Activated T-cell treated with anti-CD3 and anti-CD28 coated beads, Interleukin-2, amount 50 U/mL, for 1 hour (primary cell): ENCODE data around the gene TUBB4B.

Experiments used
- DNase-seq: peaks from one replicate; pipeline ENCODE4 v3.0.0-alpha.2; 2020

Gene TUBB4B

DNA sequence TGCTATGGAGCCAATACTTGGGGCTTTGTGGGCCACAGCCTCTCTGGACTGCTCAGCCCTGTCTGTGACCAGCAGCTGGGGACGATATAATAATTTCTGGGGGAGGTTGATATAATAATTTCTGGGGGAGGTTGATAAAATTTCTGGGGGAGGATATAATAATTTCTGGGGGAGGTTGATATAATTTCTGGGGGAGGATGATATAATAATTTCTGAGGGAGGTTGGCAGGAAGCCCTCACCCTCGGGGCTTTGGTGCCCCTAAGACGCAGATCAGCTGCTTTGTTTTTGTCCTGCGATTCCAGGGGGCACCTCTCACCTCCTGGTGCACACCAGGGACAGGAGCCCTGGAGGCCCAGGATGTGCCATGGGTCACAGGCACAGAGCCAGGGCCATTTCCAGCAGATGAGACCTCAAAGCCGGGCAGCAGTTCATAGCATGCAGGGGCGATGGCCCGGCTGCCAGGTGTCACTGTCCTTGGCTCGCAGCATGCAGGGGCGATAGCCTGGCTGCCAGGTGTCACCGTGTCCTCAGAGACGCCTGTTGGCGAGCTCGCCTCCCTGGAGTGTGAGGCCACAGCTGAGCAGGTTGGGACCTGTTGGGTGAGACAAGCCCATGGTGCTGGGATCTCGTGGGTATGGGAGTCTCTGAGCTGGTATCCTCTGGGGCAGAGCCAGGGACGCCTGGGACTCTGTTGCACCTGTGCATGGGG is 32.7 kb downstream of the TUBB4B start:
- DNase-seq, result no peak

DNA sequence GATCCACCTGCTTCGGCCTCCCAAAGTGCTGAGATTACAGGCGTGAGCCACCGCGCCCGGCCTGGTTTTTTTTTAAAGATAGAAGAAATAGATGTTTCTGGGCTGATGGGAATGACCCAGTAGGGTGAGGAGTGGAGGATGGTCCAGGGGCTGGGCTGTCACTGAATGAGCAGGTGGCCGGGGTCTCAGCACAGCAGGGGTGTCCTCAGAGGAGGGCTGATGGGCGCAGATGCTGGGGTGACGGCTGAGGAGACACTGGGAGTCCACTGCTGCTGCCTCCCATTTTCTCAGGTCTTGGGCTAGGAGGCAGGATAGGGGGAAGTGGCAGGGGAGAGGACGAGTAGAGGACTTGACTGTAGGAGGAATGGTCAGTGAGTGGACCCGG is 34.1 kb downstream of the TUBB4B start:
- DNase-seq, result no peak

DNA sequence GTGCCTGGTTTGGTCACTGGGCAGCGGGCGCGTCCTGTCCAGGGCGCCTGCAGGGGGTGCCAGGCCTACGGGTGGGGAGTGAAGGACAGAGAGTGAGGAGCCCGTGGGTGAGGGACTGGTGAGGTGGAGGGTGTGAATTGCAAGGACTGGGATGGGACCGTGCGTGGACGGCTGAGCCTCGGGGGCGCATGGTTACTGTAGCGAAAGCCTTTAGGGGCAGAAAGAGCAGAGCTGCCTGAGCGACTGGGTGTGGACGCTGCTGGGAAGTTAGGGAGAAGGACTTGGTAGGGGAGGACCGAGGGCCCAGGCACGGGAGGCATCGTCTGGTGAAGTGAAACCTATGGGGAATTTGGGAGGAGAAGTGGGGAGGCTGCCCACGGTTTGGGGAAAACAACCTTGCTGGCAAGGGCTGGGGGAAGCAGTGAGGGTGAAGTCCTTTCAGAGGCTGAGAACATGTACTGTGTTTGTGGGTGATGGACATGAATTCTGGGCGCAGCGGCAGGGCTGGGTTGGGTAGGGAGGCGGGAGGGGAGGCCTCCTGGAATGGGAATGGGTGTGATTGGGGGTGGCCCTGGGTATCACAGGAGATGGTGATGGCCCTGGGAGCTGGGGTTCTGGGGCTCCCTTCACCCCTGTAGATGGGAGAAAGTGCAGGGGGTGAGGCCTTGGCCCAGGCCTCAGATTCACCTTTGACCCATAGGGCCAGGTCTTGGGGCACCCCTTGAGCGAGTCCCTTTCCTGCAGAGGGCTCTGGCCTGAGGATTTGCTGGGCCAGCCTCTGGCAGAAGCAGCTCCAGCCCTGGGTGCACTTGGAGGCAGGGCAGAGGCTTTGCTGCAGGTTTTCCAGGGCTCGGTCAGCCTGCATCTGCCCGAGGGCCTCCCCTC is 34.7 kb downstream of the TUBB4B start:
- no peak for DNase-seq

DNA sequence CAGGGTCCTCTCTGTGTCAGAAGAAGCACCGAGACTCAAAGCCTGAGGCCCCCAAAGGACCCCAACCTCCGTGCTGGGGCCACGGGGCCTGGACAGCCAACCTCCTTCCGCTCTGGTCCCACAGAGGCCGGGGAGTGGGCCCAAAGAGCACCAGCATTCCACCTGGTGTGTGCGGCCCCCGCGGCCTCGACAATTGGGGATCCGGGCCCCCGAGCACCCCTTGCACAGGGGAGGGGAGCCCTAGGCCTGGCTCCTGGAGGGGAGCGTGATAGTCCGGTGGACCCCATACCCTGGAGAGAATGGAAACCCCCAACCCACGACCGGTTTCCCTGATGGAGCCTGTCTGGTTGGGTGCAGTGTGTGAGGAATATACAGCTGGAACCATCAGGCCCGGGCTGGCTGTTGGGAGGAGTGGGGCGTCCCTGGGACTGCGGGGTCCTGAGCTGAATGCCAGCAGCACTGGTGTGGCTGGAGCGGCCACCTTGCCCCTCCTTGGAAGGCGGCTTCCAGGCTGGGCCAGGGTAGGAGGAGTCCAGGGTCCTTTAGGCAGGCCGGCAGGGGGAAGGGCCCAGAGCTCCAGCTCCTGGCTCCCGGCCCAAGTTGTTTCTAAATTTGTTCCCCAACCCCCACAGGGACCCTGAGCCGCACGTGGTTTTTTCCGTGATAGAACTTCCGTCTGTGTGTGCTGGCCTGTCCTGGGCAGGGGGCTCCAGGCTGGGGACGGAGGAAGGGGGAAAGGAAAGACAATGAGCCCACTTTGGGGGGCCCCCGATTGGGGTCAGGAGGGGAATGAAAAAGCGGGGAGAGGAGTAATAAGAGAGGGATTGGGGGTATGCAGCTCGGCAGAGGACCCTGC is 35.6 kb downstream of the TUBB4B start:
- DNase-seq, result no peak

DNA sequence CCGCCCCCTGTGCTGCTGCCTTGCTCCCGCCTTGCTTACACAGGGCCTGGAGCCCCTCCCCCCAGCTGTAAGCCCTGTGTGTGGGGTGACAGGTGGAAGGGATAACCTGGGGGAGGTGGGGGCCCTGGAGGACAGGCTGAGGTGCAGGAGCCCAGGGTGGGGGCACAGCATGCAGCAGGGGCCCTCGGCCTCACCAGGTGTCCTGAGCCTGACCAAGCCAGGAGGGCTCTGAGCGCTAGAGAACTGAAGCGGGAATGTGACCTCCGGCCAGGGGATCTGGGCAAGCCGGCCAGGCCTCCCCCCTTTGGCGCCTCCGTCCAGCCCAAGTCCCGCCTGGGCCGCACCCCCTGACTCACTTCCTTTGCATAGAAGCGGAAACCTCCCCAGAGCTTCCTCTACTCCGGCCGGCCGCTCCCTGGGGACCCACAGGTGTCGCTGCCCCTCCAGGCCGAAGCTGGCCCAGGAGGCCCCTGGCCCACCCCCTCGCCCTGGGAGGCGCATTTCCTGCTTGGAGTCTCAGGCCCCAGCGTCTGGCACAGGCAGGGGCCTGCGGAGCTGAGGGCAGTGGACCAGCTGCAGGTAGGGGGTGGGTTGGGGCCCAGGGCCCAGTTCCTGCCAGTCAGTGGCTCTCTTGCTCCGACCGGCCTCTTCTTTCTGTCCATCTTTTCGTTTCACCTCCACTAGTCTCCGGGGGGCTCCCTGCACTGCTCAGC is 36.4 kb downstream of the TUBB4B start, which contains the start of gene TOR4A:
TSS of gene TOR4A (plus strand) at position 398 of the 713 bp plus-strand sequence. CDS start 964 bp downstream, outside the sequence.
- DNase-seq, result no peak

DNA sequence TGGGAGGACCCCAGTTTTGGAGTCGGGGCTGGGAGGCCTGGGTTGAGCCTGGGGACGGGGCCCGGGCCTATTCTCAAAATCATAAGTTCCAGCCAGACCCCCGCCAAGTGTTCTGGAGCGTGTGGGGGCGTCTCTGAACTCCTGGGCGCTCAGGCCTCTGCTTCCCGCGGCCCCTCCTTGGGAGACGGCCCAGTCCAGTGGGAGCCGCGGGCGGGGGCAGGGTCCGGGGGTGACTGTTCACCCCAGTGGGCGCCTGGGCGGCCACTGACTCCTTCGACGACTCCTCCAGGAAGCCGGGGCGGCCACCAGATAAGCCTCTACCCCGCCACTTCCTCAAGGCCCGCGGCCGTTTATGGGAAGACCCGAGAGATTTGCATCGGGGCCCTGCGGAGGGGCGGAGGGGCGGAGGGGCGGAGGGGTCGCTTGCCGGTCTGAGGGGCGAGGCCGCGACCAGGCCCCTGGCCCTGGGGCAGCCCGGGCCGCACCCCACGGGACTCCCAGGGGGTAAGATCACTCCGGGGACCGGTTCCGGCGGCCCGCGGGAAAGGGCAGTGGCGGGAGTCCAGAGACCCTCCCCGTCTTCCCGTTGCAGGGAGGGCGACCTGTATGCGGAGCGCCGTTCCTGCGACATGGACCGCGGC is 37.1 kb downstream of the TUBB4B start:
- no peak for DNase-seq

DNA sequence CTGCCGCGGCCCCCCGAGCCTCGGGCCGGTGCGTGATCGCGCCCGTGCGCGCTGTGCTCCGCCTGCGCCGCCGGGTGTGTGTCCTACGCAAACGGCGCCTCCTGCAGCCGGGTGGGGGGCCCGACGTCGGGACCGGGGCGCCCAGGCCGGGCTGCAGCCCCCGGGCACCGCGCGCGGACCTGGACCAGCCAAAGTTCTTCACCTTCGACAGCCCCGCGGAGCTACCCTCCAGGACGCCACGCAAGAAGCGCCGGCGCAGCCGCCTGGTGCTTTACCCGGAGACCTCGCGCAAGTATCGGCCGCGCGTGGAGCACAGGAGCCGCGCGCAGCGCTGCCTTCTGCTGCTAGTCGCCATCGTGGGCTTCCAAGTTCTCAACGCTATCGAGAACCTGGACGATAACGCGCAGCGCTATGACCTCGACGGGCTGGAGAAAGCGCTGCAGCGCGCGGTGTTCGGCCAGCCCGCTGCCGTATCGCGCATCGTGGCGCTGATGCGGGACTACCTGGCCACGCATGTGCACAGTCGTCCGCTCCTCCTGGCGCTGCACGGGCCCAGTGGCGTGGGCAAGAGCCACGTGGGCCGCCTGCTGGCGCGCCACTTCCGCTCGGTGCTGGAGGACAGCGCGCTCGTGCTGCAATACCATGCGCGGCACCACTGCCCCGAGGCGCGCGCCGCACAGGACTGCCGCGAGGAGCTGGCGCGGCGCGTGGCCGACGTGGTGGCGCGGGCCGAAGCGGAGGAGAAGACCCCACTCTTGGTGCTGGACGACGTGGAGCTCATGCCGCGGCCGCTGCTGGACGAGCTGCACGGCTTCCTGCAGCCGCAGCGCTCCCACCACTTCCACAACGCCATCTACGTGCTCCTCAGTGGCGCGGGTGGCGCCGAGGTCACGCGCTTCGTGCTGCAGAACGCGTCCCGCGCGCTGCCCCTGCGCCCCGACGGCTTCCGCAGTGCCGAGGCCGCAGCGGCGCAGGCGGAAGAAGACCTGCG is 37.9 kb downstream of the TUBB4B start:
- DNase-seq, result no peak

DNA sequence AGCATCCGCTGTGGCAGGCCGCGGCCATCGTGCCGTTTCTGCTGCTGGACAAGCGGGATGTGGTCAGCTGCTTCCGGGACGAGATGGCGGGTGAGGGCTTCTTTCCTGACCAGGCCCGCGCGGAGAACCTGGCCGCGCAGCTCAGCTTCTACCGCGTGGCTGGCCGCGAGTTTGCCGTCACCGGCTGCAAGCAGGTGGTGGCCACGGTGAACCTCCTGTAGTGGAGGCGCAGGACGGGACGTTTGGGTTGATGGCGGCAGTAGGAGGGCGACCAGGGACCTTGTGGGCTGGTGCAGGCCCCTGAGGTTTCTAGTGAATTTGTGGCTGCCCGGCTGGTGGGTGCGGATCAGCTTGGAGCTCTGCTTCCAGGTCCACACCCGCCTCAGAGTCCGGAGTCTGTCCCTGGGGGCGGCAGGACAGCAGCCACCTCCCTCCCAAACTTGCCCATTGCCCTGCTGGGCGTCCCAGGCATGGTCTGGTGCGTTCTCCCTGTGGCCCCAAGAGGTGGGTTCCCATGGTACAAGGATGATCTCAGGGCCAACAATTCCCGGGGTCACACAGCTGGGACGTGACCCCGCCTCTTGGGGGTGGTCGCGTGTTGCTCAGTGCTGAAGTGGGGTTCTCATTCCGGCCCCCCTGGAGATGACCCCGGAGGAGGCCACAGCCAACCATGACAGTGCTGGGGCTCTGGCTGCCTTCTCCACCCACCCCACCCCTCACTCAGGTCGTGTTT is 38.8 kb downstream of the TUBB4B start:
- no peak for DNase-seq

DNA sequence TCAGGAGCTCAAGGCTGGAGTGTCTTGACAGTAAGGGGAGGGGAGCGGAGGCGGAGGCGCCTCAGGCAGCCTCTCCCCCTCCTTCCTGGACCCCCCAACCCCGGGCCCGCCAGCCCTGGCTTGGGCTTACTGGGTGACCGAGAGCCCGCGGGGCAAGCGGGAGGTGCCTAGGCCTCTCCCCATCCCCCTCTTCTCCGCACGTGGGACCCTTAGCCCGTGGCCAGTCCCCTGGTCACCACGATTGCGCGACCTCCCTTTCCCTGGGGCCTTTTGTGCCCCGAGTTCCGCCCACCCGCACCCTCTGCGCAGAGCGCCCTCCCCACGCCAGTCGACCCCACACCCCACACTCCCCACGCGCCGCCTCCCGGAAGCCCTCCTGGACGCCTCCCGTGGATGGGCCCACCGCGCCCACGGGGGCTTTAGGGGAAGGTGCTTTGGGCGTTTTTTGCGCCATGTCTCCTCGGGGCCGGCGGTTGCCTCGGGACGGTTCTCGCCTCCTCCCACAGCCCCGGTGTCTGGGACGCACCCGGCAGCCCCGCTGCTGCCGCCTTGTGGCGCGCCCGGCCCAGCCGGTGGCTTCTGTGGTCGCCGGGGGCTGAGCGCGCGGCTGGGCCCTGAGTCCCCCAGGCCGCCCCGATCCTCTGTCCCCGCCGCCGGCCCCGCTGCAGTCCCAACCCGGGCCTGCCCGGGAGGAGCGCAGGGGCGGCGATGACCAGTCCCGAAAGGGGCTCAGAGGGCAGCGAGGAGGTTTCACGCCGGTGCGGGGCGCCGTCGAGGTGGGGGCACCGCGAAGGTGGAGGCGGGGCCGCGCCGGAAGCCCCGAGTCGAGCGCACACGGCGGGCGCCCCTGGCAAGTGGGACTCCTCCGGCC is 39.6 kb downstream of the TUBB4B start:
- DNase-seq, result no peak

DNA sequence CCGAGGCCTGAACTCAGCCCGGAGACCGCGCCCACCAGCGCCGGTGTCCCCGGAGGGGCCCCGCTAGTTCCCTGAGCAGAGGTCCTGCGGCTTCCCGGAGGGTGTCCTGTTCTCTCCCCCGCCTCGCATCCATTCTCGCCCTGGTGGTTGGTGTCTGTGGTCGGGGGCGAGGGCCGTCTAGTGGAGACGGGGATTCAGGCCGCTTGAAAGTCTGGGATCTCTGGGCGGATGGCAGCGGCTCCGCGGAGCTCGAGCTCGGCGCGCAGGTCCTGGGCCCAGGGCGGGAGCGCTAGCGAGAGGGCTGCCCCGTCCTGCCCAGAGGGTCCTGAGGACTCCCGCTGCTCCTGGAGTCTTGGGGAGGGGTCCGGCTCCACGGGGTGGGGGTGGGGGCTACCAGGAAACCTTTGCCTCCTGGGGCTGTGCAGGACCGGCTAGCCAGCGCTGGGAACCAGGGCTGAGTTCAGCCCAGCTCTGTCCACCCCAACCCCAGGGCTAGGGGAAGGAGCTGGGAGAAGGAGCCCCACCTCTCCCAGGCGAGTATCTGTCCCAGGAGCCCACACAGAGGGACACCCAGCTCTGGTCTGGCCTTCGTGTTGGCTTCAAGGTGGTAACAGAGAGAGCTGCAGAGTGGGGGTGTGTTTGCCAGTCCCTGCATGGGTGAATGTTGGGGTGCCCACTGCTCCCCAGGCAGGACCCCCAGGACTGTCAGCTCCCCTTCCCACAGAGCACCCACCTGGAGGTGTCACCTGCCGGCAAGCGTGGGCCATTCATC is 40.4 kb downstream of the TUBB4B start:
- DNase-seq, result no peak

DNA sequence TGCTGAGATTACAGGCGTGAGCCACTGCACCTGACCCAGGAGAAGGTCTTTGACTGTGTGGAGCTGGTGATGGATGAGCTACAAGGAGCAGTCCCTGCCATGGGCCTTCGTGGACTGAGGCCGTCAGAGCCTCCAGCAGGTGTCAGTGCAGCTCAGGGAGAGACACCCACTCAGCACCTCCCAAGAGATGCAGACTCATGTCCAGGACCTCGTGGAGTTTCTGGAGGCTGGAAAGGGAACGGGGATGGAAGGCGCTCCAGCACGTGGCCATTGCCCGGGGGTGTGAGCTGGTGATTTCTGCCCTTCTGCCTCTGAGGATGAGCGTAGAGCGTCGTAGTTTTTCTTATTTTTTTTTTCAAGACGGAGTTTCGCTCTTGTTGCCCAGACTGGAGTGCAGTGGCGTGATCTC is 45.9 kb downstream of the TUBB4B start:
- no peak for DNase-seq

DNA sequence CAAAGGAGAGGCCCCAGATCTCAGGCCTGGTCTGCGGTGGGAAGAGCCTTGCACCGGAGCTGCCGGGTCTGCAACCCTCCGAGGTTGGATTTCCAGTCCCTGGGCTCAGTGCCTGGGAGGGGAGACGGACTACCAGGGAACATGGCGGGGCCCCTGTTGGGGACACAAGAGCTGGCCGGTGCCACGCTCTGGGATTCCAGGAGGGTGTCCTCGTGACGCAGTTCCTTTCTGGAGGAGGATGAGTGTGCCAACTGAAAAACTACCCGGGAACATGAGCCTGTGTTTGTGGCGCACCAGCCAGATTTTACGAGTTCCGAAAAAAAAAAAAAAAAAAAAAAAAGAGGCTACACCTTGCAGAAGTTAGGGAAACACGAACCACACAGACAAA is 52.0 kb downstream of the TUBB4B start:
- no peak for DNase-seq
